Measurements from ENCODE around the gene CSNK1A1. TPM values are rescaled to one million over a fixed set of nuclear protein-coding genes. Genes with fewer than 3 reads are reported as not detected.
"Not testable (repeated sequence)": the region's sequence is repeated elsewhere in the genome, so short reads cannot be mapped to it uniquely, and the experiment has no call there.

Gene CSNK1A1
- total RNA-seq, 3 donors from 2014 or later = 151 to 350 (median 287) TPM

- Histone ChIP-seq H3K27me3 (no peaks in the 10 kb centered on the region), H3K9me3 (no peaks in the 10 kb centered on the region), H3K4me1 (peaks cover 0 to 7% of the 10 kb centered on the region in 2 donors), H3K36me3 (no peaks in the 10 kb centered on the region), H3K27ac (peak overlapping the region; percentile 71 to 76), H3K4me3 (no peak overlapping the region)
- intact Hi-C loops (cut with DNase I; ENCODE audit: low total_unique reads) = no loop called here
- DNase-seq (ENCODE audit: low spot score in 2 of 2) = no peak
- TF ChIP-seq CTCF (IDR thresholded peaks at IDR 0.05) (no peak), POLR2A (IDR thresholded peaks at IDR 0.05) (no peak), POLR2AphosphoS5 (IDR thresholded peaks at IDR 0.05) (no peak)
Observed at GRCh38 chr5:149470942-149471341, 80.3 kb downstream of the CSNK1A1 start.

- no peaks in the 10 kb centered on the region for H3K9me3 ChIP-seq
- H3K36me3 ChIP-seq = no peaks in the 10 kb centered on the region
- no peak overlapping the region for H3K27ac ChIP-seq
- no peaks in the 10 kb centered on the region for H3K27me3 ChIP-seq
- TF ChIP-seq POLR2AphosphoS5 (IDR thresholded peaks at IDR 0.05) (no peak), POLR2A (IDR thresholded peaks at IDR 0.05) (no peak), CTCF (IDR thresholded peaks at IDR 0.05) (no peak)
- DNase-seq (ENCODE audit: low spot score in 2 of 2) = no peak
- no peak overlapping the region for H3K4me3 ChIP-seq
- intact Hi-C loops (cut with DNase I; ENCODE audit: low total_unique reads) = loop anchor here (10.0 kb wide), 1 partner anchor 1158 kb away; no protein-coding TSS in a partner anchor
- peaks cover 0 to 6% of the 10 kb centered on the region in 2 donors for H3K4me1 ChIP-seq
Observed at GRCh38 chr5:149466457-149466972, 84.7 kb downstream of the CSNK1A1 start.

GRCh38 chr5:149464796-149465489 is 86.3 kb downstream of the CSNK1A1 start:
- Histone ChIP-seq H3K9me3 (no peaks in the 10 kb centered on the region), H3K36me3 (no peaks in the 10 kb centered on the region), H3K4me3 (no peak overlapping the region), H3K4me1 (no peaks in the 10 kb centered on the region), H3K27me3 (no peaks in the 10 kb centered on the region), H3K27ac (peak overlapping the region; percentile 12 to 61)
- intact Hi-C loops (cut with DNase I; ENCODE audit: low total_unique reads) = loop anchor here (10.0 kb wide), 1 partner anchor 1160 kb away; no protein-coding TSS in a partner anchor
- TF ChIP-seq CTCF (IDR thresholded peaks at IDR 0.05) = no peak
- no peak for TF ChIP-seq POLR2A (IDR thresholded peaks at IDR 0.05)
- TF ChIP-seq POLR2AphosphoS5 (IDR thresholded peaks at IDR 0.05) = no peak
- no peak for DNase-seq (ENCODE audit: low spot score in 2 of 2)

- not testable (repeated sequence) for H3K4me1 ChIP-seq; H3K27ac ChIP-seq; DNase-seq (ENCODE audit: low spot score in 2 of 2); H3K27me3 ChIP-seq; H3K9me3 ChIP-seq; H3K36me3 ChIP-seq; H3K4me3 ChIP-seq
- intact Hi-C loops (cut with DNase I; ENCODE audit: low total_unique reads) = loop anchor here (10.0 kb wide), 1 partner anchor 1163 kb away; no protein-coding TSS in a partner anchor
Observed at GRCh38 chr5:149461907-149462306, 89.3 kb downstream of the CSNK1A1 start.

- no peaks in the 10 kb centered on the region for H3K36me3 ChIP-seq
Observed at GRCh38 chr5:149459891-149460290, 91.3 kb downstream of the CSNK1A1 start.

More at GRCh38 chr5:149459891-149460290, 91.3 kb downstream of the CSNK1A1 start:
- Histone ChIP-seq H3K27me3 (no peaks in the 10 kb centered on the region), H3K4me1 (no peaks in the 10 kb centered on the region), H3K4me3 (no peak overlapping the region), H3K9me3 (no peaks in the 10 kb centered on the region), H3K27ac (no peak overlapping the region)
- intact Hi-C loops (cut with DNase I; ENCODE audit: low total_unique reads) = loop anchor here (10.0 kb wide), 1 partner anchor 1165 kb away; no protein-coding TSS in a partner anchor
- DNase-seq (ENCODE audit: low spot score in 2 of 2) = no peak
- TF ChIP-seq POLR2AphosphoS5 (IDR thresholded peaks at IDR 0.05) (no peak), CTCF (IDR thresholded peaks at IDR 0.05) (no peak), POLR2A (IDR thresholded peaks at IDR 0.05) (no peak)
